HG03108 (cell line): ENCODE results near the gene MACROD2.

Experiments
- ATAC-seq: cut with Tn5 transposase; IDR thresholded peaks from one replicate; pipeline ENCODE4 v1.9.1; 2021; ENCODE audit warnings: moderate library complexity; ENCODE audit not compliant: unreplicated experiment

The MACROD2 gene

GRCh38 chr20:14401479-14402138 is 406.3 kb downstream of the MACROD2 start:
- no peak for ATAC-seq

GRCh38 chr20:14404515-14404914 is 409.2 kb downstream of the MACROD2 start:
- ATAC-seq = no peak

GRCh38 chr20:14406495-14406894 is 411.2 kb downstream of the MACROD2 start:
- ATAC-seq = peak; percentile 72

- no peak for ATAC-seq
These were observed 412.0 kb downstream of the MACROD2 start for GRCh38 chr20:14407336-14407735.

- ATAC-seq = no peak
These were observed 415.7 kb downstream of the MACROD2 start for GRCh38 chr20:14410869-14411555.

- no peak for ATAC-seq
These were observed 416.9 kb downstream of the MACROD2 start for GRCh38 chr20:14412065-14412681.

- no peak for ATAC-seq
These were observed 418.5 kb downstream of the MACROD2 start for GRCh38 chr20:14413835-14414234.

- no peak for ATAC-seq
These were observed 419.2 kb downstream of the MACROD2 start for GRCh38 chr20:14414560-14414959.

- ATAC-seq = no peak
These were observed 420.2 kb downstream of the MACROD2 start for GRCh38 chr20:14415467-14415866.

- ATAC-seq = no peak
These were observed 423.1 kb downstream of the MACROD2 start for GRCh38 chr20:14418376-14418775.

GRCh38 chr20:14422892-14423291 is 427.6 kb downstream of the MACROD2 start:
- ATAC-seq = no peak

- no peak for ATAC-seq
These were observed 436.3 kb downstream of the MACROD2 start for GRCh38 chr20:14431568-14431967.

GRCh38 chr20:14432085-14432484 is 436.8 kb downstream of the MACROD2 start:
- no peak for ATAC-seq

GRCh38 chr20:14432597-14432996 is 437.3 kb downstream of the MACROD2 start:
- no peak for ATAC-seq

GRCh38 chr20:14434384-14435136 is 439.2 kb downstream of the MACROD2 start:
- ATAC-seq = no peak

- no peak for ATAC-seq
These were observed 445.9 kb downstream of the MACROD2 start for GRCh38 chr20:14441201-14441600.

GRCh38 chr20:14444106-14444505 is 448.8 kb downstream of the MACROD2 start:
- ATAC-seq = no peak

GRCh38 chr20:14445310-14445709 is 450.0 kb downstream of the MACROD2 start:
- no peak for ATAC-seq

GRCh38 chr20:14445902-14446301 is 450.6 kb downstream of the MACROD2 start:
- no peak for ATAC-seq

- no peak for ATAC-seq
These were observed 451.1 kb downstream of the MACROD2 start for GRCh38 chr20:14446446-14446845.

- no peak for ATAC-seq
These were observed 454.0 kb downstream of the MACROD2 start for GRCh38 chr20:14449323-14449722.
